ENCODE data around the gene TM7SF3. TPM values are rescaled to one million over a fixed set of nuclear protein-coding genes. Genes with fewer than 3 reads are reported as not detected.
"Not testable (repeated sequence)": the region's sequence is repeated elsewhere in the genome, so short reads cannot be mapped to it uniquely, and the experiment has no call there.

Gene TM7SF3
- polyA plus RNA-seq (2013, experiment 1 of 2) = 45.9 TPM
- 39.5 TPM for polyA plus RNA-seq (2013, experiment 2 of 2)

- Histone ChIP-seq H3K4me3 (ENCODE audit: extremely low read depth, insufficient read depth, low read length, poor library complexity, severe bottlenecking) (peak within 1 kb of the TSS; percentile 72), H3K27ac (ENCODE audit: low read depth, low read length, severe bottlenecking) (peak within 1 kb of the TSS; percentile 57), H3K9me3 (ENCODE audit: control insufficient read depth, low read length) (no peaks in the 10 kb centered on the region), H3K4me1 (ENCODE audit: control insufficient read depth, insufficient read depth, low read length, poor library complexity, severe bottlenecking) (peaks cover 10% of the 10 kb centered on the region), H3K36me3 (ENCODE audit: control insufficient read depth, insufficient read depth, low read length) (no peaks in the 10 kb centered on the region)
- 0 to 3% methylated on average over 49 to 54 of the region's 71 CpGs for WGBS, 2 experiments (ENCODE audit: insufficient coverage in 2 of 2)
These were observed at the start of gene TM7SF3 for GRCh38 chr12:27014085-27014858. TM7SF3 (minus strand) TSS chr12:27014384; CDS start chr12:27014168, 216 bp downstream.

GRCh38 chr12:27063250-27063851, 49.2 kb upstream of the TM7SF3 start:
- Histone ChIP-seq H3K4me3 (ENCODE audit: extremely low read depth, insufficient read depth, low read length, poor library complexity, severe bottlenecking) (no peak overlapping the region), H3K4me1 (ENCODE audit: control insufficient read depth, insufficient read depth, low read length, poor library complexity, severe bottlenecking) (no peaks in the 10 kb centered on the region), H3K9me3 (ENCODE audit: control insufficient read depth, low read length) (no peaks in the 10 kb centered on the region), H3K27ac (ENCODE audit: low read depth, low read length, severe bottlenecking) (no peak overlapping the region), H3K36me3 (ENCODE audit: control insufficient read depth, insufficient read depth, low read length) (no peaks in the 10 kb centered on the region)

- no peaks in the 10 kb centered on the region for H3K36me3 ChIP-seq (ENCODE audit: control insufficient read depth, insufficient read depth, low read length)
- no peaks in the 10 kb centered on the region for H3K9me3 ChIP-seq (ENCODE audit: control insufficient read depth, low read length)
- H3K4me1 ChIP-seq (ENCODE audit: control insufficient read depth, insufficient read depth, low read length, poor library complexity, severe bottlenecking) = no peaks in the 10 kb centered on the region
- no peak overlapping the region for H3K27ac ChIP-seq (ENCODE audit: low read depth, low read length, severe bottlenecking)
- 92 to 100% methylated on average over 1 to 2 of the region's 3 CpGs for WGBS, 2 experiments (ENCODE audit: insufficient coverage in 2 of 2)
- no peak overlapping the region for H3K4me3 ChIP-seq (ENCODE audit: extremely low read depth, insufficient read depth, low read length, poor library complexity, severe bottlenecking)
These were observed 47.1 kb upstream of the TM7SF3 start for GRCh38 chr12:27061317-27061716.

GRCh38 chr12:27060740-27061139, 46.6 kb upstream of the TM7SF3 start:
- Histone ChIP-seq H3K9me3 (ENCODE audit: control insufficient read depth, low read length) (no peaks in the 10 kb centered on the region), H3K4me3 (ENCODE audit: extremely low read depth, insufficient read depth, low read length, poor library complexity, severe bottlenecking) (no peak overlapping the region), H3K4me1 (ENCODE audit: control insufficient read depth, insufficient read depth, low read length, poor library complexity, severe bottlenecking) (no peaks in the 10 kb centered on the region), H3K27ac (ENCODE audit: low read depth, low read length, severe bottlenecking) (no peak overlapping the region), H3K36me3 (ENCODE audit: control insufficient read depth, insufficient read depth, low read length) (no peaks in the 10 kb centered on the region)
- 100% methylated on average over 1 of the region's 2 CpGs for WGBS, 2 experiments (ENCODE audit: insufficient coverage in 2 of 2)

GRCh38 chr12:27057543-27057942, 43.4 kb upstream of the TM7SF3 start:
- WGBS, 2 experiments (ENCODE audit: insufficient coverage in 2 of 2) = 40 to 60% methylated on average over 1 of the region's 3 CpGs
- H3K36me3 ChIP-seq (ENCODE audit: control insufficient read depth, insufficient read depth, low read length) = no peaks in the 10 kb centered on the region

GRCh38 chr12:27055966-27056365, 41.8 kb upstream of the TM7SF3 start:
- WGBS, 2 experiments (ENCODE audit: insufficient coverage in 2 of 2) = 75 to 87% methylated on average over 6 of the region's 7 CpGs
- no peaks in the 10 kb centered on the region for H3K36me3 ChIP-seq (ENCODE audit: control insufficient read depth, insufficient read depth, low read length)
- H3K4me1 ChIP-seq (ENCODE audit: control insufficient read depth, insufficient read depth, low read length, poor library complexity, severe bottlenecking) = no peaks in the 10 kb centered on the region
- H3K4me3 ChIP-seq (ENCODE audit: extremely low read depth, insufficient read depth, low read length, poor library complexity, severe bottlenecking) = no peak overlapping the region
- no peaks in the 10 kb centered on the region for H3K9me3 ChIP-seq (ENCODE audit: control insufficient read depth, low read length)
- H3K27ac ChIP-seq (ENCODE audit: low read depth, low read length, severe bottlenecking) = no peak overlapping the region

More at GRCh38 chr12:27057543-27057942, 43.4 kb upstream of the TM7SF3 start:
- Histone ChIP-seq H3K4me1 (ENCODE audit: control insufficient read depth, insufficient read depth, low read length, poor library complexity, severe bottlenecking) (no peaks in the 10 kb centered on the region), H3K4me3 (ENCODE audit: extremely low read depth, insufficient read depth, low read length, poor library complexity, severe bottlenecking) (no peak overlapping the region), H3K27ac (ENCODE audit: low read depth, low read length, severe bottlenecking) (no peak overlapping the region), H3K9me3 (ENCODE audit: control insufficient read depth, low read length) (no peaks in the 10 kb centered on the region)

GRCh38 chr12:27052742-27053141, 38.6 kb upstream of the TM7SF3 start:
- no peaks in the 10 kb centered on the region for H3K36me3 ChIP-seq (ENCODE audit: control insufficient read depth, insufficient read depth, low read length)
- no peaks in the 10 kb centered on the region for H3K9me3 ChIP-seq (ENCODE audit: control insufficient read depth, low read length)
- no peaks in the 10 kb centered on the region for H3K4me1 ChIP-seq (ENCODE audit: control insufficient read depth, insufficient read depth, low read length, poor library complexity, severe bottlenecking)
- WGBS, 2 experiments (ENCODE audit: insufficient coverage in 2 of 2) = 89% methylated on average over 1 of the region's 3 CpGs; no CpG with 5 or more reads in 1 of the 2 experiments
- H3K4me3 ChIP-seq (ENCODE audit: extremely low read depth, insufficient read depth, low read length, poor library complexity, severe bottlenecking) = no peak overlapping the region
- no peak overlapping the region for H3K27ac ChIP-seq (ENCODE audit: low read depth, low read length, severe bottlenecking)

GRCh38 chr12:27052176-27052575, 38.0 kb upstream of the TM7SF3 start:
- Histone ChIP-seq H3K36me3 (ENCODE audit: control insufficient read depth, insufficient read depth, low read length) (no peaks in the 10 kb centered on the region), H3K4me1 (ENCODE audit: control insufficient read depth, insufficient read depth, low read length, poor library complexity, severe bottlenecking) (no peaks in the 10 kb centered on the region), H3K27ac (ENCODE audit: low read depth, low read length, severe bottlenecking) (no peak overlapping the region), H3K9me3 (ENCODE audit: control insufficient read depth, low read length) (no peaks in the 10 kb centered on the region), H3K4me3 (ENCODE audit: extremely low read depth, insufficient read depth, low read length, poor library complexity, severe bottlenecking) (no peak overlapping the region)
- WGBS, 2 experiments (ENCODE audit: insufficient coverage in 2 of 2) = no CpG with 5 or more reads among the region's 1 CpG

GRCh38 chr12:27048822-27049752, 34.9 kb upstream of the TM7SF3 start:
- no peak overlapping the region for H3K4me3 ChIP-seq (ENCODE audit: extremely low read depth, insufficient read depth, low read length, poor library complexity, severe bottlenecking)

GRCh38 chr12:27042018-27042417, 27.8 kb upstream of the TM7SF3 start:
- H3K9me3 ChIP-seq (ENCODE audit: control insufficient read depth, low read length); H3K4me3 ChIP-seq (ENCODE audit: extremely low read depth, insufficient read depth, low read length, poor library complexity, severe bottlenecking); H3K4me1 ChIP-seq (ENCODE audit: control insufficient read depth, insufficient read depth, low read length, poor library complexity, severe bottlenecking); H3K27ac ChIP-seq (ENCODE audit: low read depth, low read length, severe bottlenecking): not testable (repeated sequence)
- WGBS, 2 experiments (ENCODE audit: insufficient coverage in 2 of 2) = no CpG with 5 or more reads among the region's 1 CpG
- H3K36me3 ChIP-seq (ENCODE audit: control insufficient read depth, insufficient read depth, low read length) = peaks cover 16% of the 10 kb centered on the region

More at GRCh38 chr12:27048822-27049752, 34.9 kb upstream of the TM7SF3 start:
- Histone ChIP-seq H3K27ac (ENCODE audit: low read depth, low read length, severe bottlenecking) (no peak overlapping the region), H3K36me3 (ENCODE audit: control insufficient read depth, insufficient read depth, low read length) (no peaks in the 10 kb centered on the region), H3K9me3 (ENCODE audit: control insufficient read depth, low read length) (no peaks in the 10 kb centered on the region), H3K4me1 (ENCODE audit: control insufficient read depth, insufficient read depth, low read length, poor library complexity, severe bottlenecking) (no peaks in the 10 kb centered on the region)
- 92 to 100% methylated on average over 1 to 3 of the region's 4 CpGs for WGBS, 2 experiments (ENCODE audit: insufficient coverage in 2 of 2)
